ENCODE measurements around the gene DIP2A.

DIP2A gene

DNA sequence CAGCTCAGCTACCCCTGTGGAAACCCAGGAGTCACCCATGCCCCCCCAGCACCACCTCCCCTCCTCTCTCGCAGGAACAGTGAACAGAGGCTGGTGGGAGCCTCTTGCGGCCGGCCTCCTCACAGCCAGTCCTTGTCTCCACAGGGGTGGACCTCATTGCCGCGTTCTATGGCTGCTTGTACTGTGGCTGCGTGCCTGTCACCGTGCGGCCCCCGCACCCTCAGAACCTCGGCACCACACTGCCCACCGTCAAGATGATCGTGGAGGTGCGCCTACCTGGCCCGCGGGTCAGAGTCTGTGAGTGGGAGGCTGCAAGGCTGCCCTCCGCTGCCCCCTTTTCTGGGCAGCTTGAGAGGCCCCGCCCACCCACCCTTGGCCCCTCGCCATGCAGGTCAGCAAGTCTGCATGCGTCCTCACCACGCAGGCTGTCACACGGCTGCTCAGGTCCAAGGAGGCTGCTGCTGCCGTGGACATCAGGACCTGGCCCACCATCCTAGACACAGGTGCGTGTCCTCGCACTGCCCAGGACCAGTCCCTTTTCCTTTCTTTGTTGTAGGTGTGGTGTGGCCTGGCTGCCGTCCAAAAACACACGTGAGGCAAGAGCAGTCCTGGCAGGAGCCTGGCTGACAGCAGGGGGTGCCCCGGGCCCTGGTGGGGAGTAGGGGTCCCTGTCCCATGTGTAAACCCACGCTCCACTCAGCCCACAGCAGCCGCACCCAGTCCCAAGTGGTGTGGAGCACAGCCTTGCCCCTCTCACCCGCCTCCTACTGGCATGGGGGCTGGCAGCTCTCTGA is 95.9 kb downstream of the DIP2A start:
- Histone ChIP-seq H3K9ac (ENCODE audit: low read length) (no peak overlapping the region), H3K4me2 (ENCODE audit: low read depth, low read length) (no peak overlapping the region), H3F3A (ENCODE audit: insufficient read depth, low read length) (no peaks in the 10 kb centered on the region), H3K4me1 (ENCODE audit: low read length) (no peaks in the 10 kb centered on the region), H3K79me2 (ENCODE audit: low read length) (no peaks in the 10 kb centered on the region), H3K9me3 (replicated peaks; ENCODE audit: insufficient read depth, low read length) (no peaks in the 10 kb centered on the region), H3K4me3 (ENCODE audit: low read length) (no peak overlapping the region), H3K9me2 (replicated peaks; ENCODE audit: insufficient read depth, low read length) (no peaks in the 10 kb centered on the region), H3K27ac (ENCODE audit: low read length) (no peak overlapping the region), H2AFZ (ENCODE audit: low read length) (no peak overlapping the region), H3K27me3 (replicated peaks; ENCODE audit: insufficient read depth, low read length) (no peaks in the 10 kb centered on the region), H3K36me3 (replicated peaks; ENCODE audit: insufficient read depth, low read length) (no peaks in the 10 kb centered on the region), H4K20me1 (ENCODE audit: insufficient read depth, low read length) (no peaks in the 10 kb centered on the region)
- DNase-seq, result no peak
- no peak for TF ChIP-seq EZH2phosphoT487 (IDR thresholded peaks at IDR 0.05; ENCODE audit: low read length)
- no peak for TF ChIP-seq EZH2 (optimal IDR thresholded peaks at IDR 0.05; ENCODE audit: low read depth, low read length)
- TF ChIP-seq, protein P1, sequence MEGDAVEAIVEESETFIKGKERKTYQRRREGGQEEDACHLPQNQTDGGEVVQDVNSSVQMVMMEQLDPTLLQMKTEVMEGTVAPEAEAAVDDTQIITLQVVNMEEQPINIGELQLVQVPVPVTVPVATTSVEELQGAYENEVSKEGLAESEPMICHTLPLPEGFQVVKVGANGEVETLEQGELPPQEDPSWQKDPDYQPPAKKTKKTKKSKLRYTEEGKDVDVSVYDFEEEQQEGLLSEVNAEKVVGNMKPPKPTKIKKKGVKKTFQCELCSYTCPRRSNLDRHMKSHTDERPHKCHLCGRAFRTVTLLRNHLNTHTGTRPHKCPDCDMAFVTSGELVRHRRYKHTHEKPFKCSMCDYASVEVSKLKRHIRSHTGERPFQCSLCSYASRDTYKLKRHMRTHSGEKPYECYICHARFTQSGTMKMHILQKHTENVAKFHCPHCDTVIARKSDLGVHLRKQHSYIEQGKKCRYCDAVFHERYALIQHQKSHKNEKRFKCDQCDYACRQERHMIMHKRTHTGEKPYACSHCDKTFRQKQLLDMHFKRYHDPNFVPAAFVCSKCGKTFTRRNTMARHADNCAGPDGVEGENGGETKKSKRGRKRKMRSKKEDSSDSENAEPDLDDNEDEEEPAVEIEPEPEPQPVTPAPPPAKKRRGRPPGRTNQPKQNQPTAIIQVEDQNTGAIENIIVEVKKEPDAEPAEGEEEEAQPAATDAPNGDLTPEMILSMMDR (IDR thresholded peaks at IDR 0.05; ENCODE audit: low read length), result no peak

DNA sequence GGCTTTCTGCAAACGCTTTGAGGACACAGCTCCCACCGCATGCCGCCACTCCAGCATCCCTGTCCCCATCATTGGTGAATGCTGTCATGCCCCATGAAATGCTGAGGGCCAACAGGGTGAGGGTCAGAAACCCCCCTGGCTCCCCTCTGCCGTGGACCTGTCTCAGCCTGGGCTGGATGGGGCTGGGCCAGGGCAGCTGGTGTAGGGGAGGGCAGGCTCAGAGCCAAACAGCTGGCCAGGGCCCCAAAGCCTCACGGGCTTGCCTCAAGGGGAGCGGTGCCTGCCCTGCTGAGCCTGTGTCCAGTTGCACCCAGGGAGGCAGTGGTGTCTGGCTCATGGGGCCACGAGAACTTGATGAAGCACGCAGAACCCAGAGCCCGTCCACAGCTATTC is 96.5 kb downstream of the DIP2A start:
- H3K4me1 ChIP-seq (ENCODE audit: low read length), result no peaks in the 10 kb centered on the region
- no peaks in the 10 kb centered on the region for H4K20me1 ChIP-seq (ENCODE audit: insufficient read depth, low read length)
- no peaks in the 10 kb centered on the region for H3K36me3 ChIP-seq (replicated peaks; ENCODE audit: insufficient read depth, low read length)
- no peaks in the 10 kb centered on the region for H3F3A ChIP-seq (ENCODE audit: insufficient read depth, low read length)
- no peaks in the 10 kb centered on the region for H3K27me3 ChIP-seq (replicated peaks; ENCODE audit: insufficient read depth, low read length)
- H3K79me2 ChIP-seq (ENCODE audit: low read length), result no peaks in the 10 kb centered on the region
- no peaks in the 10 kb centered on the region for H3K9me3 ChIP-seq (replicated peaks; ENCODE audit: insufficient read depth, low read length)
- TF ChIP-seq, protein P1 (IDR thresholded peaks at IDR 0.05; ENCODE audit: low read length), result no peak
- no peak for TF ChIP-seq EZH2 (optimal IDR thresholded peaks at IDR 0.05; ENCODE audit: low read depth, low read length)
- TF ChIP-seq EZH2phosphoT487 (IDR thresholded peaks at IDR 0.05; ENCODE audit: low read length), result no peak
- no peak overlapping the region for H3K4me2 ChIP-seq (ENCODE audit: low read depth, low read length)
- H3K4me3 ChIP-seq (ENCODE audit: low read length), result no peak overlapping the region
- no peak overlapping the region for H3K27ac ChIP-seq (ENCODE audit: low read length)
- H3K9ac ChIP-seq (ENCODE audit: low read length), result no peak overlapping the region
- no peak for DNase-seq
- H3K9me2 ChIP-seq (replicated peaks; ENCODE audit: insufficient read depth, low read length), result no peaks in the 10 kb centered on the region
- H2AFZ ChIP-seq (ENCODE audit: low read length), result no peak overlapping the region

DNA sequence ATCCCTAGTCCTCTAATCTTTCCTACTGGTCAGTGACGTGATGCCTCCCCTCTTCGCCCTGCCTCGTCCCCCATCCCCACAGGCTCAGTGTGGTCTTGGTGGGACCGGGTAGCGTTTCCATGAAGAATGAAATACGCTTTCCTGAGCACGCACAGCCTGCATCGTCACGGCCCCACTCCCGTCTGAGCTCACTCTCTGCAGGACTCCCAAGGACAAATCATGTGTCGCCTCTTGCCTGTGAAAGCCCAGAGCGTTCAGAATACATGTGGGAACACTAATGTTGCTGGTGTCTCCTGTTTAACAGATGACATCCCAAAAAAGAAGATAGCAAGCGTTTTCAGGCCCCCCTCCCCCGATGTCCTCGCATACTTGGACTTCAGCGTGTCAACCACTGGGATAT is 97.0 kb downstream of the DIP2A start:
- Histone ChIP-seq H3K27ac (ENCODE audit: low read length) (no peak overlapping the region), H3K27me3 (replicated peaks; ENCODE audit: insufficient read depth, low read length) (no peaks in the 10 kb centered on the region), H3K9me3 (replicated peaks; ENCODE audit: insufficient read depth, low read length) (no peaks in the 10 kb centered on the region), H4K20me1 (ENCODE audit: insufficient read depth, low read length) (no peaks in the 10 kb centered on the region), H3K9me2 (replicated peaks; ENCODE audit: insufficient read depth, low read length) (no peaks in the 10 kb centered on the region), H3K79me2 (ENCODE audit: low read length) (no peaks in the 10 kb centered on the region), H3F3A (ENCODE audit: insufficient read depth, low read length) (no peaks in the 10 kb centered on the region), H3K4me1 (ENCODE audit: low read length) (no peaks in the 10 kb centered on the region), H3K36me3 (replicated peaks; ENCODE audit: insufficient read depth, low read length) (no peaks in the 10 kb centered on the region), H3K9ac (ENCODE audit: low read length) (no peak overlapping the region), H3K4me3 (ENCODE audit: low read length) (no peak overlapping the region), H2AFZ (ENCODE audit: low read length) (no peak overlapping the region), H3K4me2 (ENCODE audit: low read depth, low read length) (no peak overlapping the region)
- TF ChIP-seq EZH2 (optimal IDR thresholded peaks at IDR 0.05; ENCODE audit: low read depth, low read length), result no peak
- TF ChIP-seq, protein P1 (IDR thresholded peaks at IDR 0.05; ENCODE audit: low read length), result no peak
- no peak for TF ChIP-seq EZH2phosphoT487 (IDR thresholded peaks at IDR 0.05; ENCODE audit: low read length)
- no peak for DNase-seq

All from MM.1S (cell line).